GM18505 (cell line): ENCODE data around the gene SLBP.

ENCODE experiments used
- ATAC-seq: cut with Tn5 transposase; IDR thresholded peaks from one replicate; pipeline ENCODE4 v1.9.1; 2021; ENCODE audit not compliant: unreplicated experiment
- POLR2A ChIP-seq: IDR thresholded peaks from 4 replicates; pipeline ENCODE4 v1.6.1; 2011; ENCODE audit warnings: borderline replicate concordance; ENCODE audit not compliant: insufficient read depth, insufficient read length; ENCODE audit errors: extremely low read depth

Gene SLBP

GRCh38 chr4:1644891-1645657, 67.0 kb downstream of the SLBP start:
- no peak for ATAC-seq
- no peak for TF ChIP-seq POLR2A

- no peak for ATAC-seq
- no peak for TF ChIP-seq POLR2A
Observed at GRCh38 chr4:1643971-1644735, 68.0 kb downstream of the SLBP start.
